Measurements from ENCODE around the gene DHX9. TPM values are rescaled to one million over a fixed set of nuclear protein-coding genes. Genes with fewer than 3 reads are reported as not detected.

Gene DHX9
- total and polyA plus RNA-seq, 2 experiments from 2014 or later = 151 to 262 TPM

DNA sequence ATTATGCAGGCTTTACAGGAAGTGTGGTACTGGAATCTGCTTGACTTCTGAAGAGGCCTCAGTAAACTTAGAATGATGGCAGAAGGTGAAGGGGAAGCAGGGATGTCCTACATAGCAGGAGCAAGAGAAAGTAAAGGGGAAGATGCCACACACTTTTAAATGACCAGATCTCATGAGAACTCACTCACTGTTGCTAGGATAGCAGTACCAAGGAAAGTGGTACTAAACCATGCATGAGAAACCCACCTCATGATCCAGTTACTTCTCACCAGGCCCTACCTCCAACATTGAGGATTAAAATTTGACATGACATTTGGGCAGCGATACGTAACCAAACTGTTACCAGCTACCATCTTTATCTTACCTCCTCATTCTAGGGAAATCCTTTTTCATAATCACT, 9.6 kb downstream of the DHX9 start:
- ATAC-seq (no peak), DNase-seq (ENCODE audit: low spot score) (no peak)
- H3K27ac Mint-ChIP-seq = no peak overlapping the region
- H3F3A ChIP-seq (replicated peaks; ENCODE audit: low read depth) = no peaks in the 10 kb centered on the region; the same call in 1 of the 2 replicates
- H2AFZ ChIP-seq = no peak overlapping the region
- H4K20me1 ChIP-seq (replicated peaks; ENCODE audit: insufficient read depth) = peaks cover 73% of the 10 kb centered on the region
- no peak overlapping the region for H3K27ac ChIP-seq (ENCODE audit: low read depth)
- no peaks in the 10 kb centered on the region for H3K27me3 ChIP-seq (ENCODE audit: insufficient read depth)
- H3K36me3 Mint-ChIP-seq (ENCODE audit: low read depth) = peaks cover 99% of the 10 kb centered on the region
- no peak overlapping the region for H3K4me2 ChIP-seq
- peaks cover 31% of the 10 kb centered on the region for H3K4me1 Mint-ChIP-seq
- H3K9me3 Mint-ChIP-seq = no peaks in the 10 kb centered on the region
- TF ChIP-seq ZNF331 (CRISPR knock-in tag; IDR thresholded peaks at IDR 0.05; ENCODE audit: low read depth) = no peak
- TF ChIP-seq STAT1 (IDR thresholded peaks at IDR 0.05; ENCODE audit: unreplicated experiment) = no peak
- no peak for TF ChIP-seq CREB1 (CRISPR knock-in tag; IDR thresholded peaks at IDR 0.05; ENCODE audit: low read depth)
- TF ChIP-seq, protein P1, sequence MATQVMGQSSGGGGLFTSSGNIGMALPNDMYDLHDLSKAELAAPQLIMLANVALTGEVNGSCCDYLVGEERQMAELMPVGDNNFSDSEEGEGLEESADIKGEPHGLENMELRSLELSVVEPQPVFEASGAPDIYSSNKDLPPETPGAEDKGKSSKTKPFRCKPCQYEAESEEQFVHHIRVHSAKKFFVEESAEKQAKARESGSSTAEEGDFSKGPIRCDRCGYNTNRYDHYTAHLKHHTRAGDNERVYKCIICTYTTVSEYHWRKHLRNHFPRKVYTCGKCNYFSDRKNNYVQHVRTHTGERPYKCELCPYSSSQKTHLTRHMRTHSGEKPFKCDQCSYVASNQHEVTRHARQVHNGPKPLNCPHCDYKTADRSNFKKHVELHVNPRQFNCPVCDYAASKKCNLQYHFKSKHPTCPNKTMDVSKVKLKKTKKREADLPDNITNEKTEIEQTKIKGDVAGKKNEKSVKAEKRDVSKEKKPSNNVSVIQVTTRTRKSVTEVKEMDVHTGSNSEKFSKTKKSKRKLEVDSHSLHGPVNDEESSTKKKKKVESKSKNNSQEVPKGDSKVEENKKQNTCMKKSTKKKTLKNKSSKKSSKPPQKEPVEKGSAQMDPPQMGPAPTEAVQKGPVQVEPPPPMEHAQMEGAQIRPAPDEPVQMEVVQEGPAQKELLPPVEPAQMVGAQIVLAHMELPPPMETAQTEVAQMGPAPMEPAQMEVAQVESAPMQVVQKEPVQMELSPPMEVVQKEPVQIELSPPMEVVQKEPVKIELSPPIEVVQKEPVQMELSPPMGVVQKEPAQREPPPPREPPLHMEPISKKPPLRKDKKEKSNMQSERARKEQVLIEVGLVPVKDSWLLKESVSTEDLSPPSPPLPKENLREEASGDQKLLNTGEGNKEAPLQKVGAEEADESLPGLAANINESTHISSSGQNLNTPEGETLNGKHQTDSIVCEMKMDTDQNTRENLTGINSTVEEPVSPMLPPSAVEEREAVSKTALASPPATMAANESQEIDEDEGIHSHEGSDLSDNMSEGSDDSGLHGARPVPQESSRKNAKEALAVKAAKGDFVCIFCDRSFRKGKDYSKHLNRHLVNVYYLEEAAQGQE (IDR thresholded peaks at IDR 0.05; ENCODE audit: unreplicated experiment) = no peak
- TF ChIP-seq, protein P2, sequence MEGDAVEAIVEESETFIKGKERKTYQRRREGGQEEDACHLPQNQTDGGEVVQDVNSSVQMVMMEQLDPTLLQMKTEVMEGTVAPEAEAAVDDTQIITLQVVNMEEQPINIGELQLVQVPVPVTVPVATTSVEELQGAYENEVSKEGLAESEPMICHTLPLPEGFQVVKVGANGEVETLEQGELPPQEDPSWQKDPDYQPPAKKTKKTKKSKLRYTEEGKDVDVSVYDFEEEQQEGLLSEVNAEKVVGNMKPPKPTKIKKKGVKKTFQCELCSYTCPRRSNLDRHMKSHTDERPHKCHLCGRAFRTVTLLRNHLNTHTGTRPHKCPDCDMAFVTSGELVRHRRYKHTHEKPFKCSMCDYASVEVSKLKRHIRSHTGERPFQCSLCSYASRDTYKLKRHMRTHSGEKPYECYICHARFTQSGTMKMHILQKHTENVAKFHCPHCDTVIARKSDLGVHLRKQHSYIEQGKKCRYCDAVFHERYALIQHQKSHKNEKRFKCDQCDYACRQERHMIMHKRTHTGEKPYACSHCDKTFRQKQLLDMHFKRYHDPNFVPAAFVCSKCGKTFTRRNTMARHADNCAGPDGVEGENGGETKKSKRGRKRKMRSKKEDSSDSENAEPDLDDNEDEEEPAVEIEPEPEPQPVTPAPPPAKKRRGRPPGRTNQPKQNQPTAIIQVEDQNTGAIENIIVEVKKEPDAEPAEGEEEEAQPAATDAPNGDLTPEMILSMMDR (conservative IDR thresholded peaks at IDR 0.05; ENCODE audit: low read depth in 2 of 2) = no peak
- TF ChIP-seq, protein P3, sequence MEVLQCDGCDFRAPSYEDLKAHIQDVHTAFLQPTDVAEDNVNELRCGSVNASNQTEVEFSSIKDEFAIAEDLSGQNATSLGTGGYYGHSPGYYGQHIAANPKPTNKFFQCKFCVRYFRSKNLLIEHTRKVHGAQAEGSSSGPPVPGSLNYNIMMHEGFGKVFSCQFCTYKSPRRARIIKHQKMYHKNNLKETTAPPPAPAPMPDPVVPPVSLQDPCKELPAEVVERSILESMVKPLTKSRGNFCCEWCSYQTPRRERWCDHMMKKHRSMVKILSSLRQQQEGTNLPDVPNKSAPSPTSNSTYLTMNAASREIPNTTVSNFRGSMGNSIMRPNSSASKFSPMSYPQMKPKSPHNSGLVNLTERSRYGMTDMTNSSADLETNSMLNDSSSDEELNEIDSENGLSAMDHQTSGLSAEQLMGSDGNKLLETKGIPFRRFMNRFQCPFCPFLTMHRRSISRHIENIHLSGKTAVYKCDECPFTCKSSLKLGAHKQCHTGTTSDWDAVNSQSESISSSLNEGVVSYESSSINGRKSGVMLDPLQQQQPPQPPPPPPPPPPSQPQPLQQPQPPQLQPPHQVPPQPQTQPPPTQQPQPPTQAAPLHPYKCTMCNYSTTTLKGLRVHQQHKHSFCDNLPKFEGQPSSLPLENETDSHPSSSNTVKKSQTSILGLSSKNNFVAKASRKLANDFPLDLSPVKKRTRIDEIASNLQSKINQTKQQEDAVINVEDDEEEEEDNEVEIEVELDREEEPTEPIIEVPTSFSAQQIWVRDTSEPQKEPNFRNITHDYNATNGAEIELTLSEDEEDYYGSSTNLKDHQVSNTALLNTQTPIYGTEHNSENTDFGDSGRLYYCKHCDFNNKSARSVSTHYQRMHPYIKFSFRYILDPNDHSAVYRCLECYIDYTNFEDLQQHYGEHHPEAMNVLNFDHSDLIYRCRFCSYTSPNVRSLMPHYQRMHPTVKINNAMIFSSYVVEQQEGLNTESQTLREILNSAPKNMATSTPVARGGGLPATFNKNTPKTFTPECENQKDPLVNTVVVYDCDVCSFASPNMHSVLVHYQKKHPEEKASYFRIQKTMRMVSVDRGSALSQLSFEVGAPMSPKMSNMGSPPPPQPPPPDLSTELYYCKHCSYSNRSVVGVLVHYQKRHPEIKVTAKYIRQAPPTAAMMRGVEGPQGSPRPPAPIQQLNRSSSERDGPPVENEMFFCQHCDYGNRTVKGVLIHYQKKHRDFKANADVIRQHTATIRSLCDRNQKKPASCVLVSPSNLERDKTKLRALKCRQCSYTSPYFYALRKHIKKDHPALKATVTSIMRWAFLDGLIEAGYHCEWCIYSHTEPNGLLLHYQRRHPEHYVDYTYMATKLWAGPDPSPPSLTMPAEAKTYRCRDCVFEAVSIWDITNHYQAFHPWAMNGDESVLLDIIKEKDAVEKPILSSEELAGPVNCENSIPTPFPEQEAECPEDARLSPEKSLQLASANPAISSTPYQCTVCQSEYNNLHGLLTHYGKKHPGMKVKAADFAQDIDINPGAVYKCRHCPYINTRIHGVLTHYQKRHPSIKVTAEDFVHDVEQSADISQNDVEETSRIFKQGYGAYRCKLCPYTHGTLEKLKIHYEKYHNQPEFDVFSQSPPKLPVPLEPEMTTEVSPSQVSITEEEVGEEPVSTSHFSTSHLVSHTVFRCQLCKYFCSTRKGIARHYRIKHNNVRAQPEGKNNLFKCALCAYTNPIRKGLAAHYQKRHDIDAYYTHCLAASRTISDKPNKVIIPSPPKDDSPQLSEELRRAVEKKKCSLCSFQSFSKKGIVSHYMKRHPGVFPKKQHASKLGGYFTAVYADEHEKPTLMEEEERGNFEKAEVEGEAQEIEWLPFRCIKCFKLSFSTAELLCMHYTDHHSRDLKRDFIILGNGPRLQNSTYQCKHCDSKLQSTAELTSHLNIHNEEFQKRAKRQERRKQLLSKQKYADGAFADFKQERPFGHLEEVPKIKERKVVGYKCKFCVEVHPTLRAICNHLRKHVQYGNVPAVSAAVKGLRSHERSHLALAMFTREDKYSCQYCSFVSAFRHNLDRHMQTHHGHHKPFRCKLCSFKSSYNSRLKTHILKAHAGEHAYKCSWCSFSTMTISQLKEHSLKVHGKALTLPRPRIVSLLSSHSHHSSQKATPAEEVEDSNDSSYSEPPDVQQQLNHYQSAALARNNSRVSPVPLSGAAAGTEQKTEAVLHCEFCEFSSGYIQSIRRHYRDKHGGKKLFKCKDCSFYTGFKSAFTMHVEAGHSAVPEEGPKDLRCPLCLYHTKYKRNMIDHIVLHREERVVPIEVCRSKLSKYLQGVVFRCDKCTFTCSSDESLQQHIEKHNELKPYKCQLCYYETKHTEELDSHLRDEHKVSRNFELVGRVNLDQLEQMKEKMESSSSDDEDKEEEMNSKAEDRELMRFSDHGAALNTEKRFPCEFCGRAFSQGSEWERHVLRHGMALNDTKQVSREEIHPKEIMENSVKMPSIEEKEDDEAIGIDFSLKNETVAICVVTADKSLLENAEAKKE (CRISPR knock-in tag; IDR thresholded peaks at IDR 0.05) = no peak
- no peak for TF ChIP-seq NANOG (IDR thresholded peaks at IDR 0.05; ENCODE audit: borderline replicate concordance)
- TF ChIP-seq, protein P4, sequence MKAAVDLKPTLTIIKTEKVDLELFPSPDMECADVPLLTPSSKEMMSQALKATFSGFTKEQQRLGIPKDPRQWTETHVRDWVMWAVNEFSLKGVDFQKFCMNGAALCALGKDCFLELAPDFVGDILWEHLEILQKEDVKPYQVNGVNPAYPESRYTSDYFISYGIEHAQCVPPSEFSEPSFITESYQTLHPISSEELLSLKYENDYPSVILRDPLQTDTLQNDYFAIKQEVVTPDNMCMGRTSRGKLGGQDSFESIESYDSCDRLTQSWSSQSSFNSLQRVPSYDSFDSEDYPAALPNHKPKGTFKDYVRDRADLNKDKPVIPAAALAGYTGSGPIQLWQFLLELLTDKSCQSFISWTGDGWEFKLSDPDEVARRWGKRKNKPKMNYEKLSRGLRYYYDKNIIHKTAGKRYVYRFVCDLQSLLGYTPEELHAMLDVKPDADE (IDR thresholded peaks at IDR 0.05) = no peak
- no peak for TF ChIP-seq EZH2phosphoT487 (IDR thresholded peaks at IDR 0.05; ENCODE audit: unreplicated experiment)
- peaks cover 4% of the 10 kb centered on the region for H3K27me3 Mint-ChIP-seq (ENCODE audit: insufficient read depth, low read depth, poor library complexity)
- no peak overlapping the region for H3K4me3 Mint-ChIP-seq
- peaks cover 6% of the 10 kb centered on the region for H3K4me1 ChIP-seq (ENCODE audit: insufficient read depth)
- peaks cover 98% of the 10 kb centered on the region for H3K79me2 ChIP-seq (replicated peaks; ENCODE audit: insufficient read depth)
- H3K9me2 ChIP-seq (ENCODE audit: insufficient read depth) = no peaks in the 10 kb centered on the region
- H3K36me3 ChIP-seq (ENCODE audit: insufficient read depth) = peaks cover 96% of the 10 kb centered on the region
- H3K4me3 ChIP-seq = no peak overlapping the region
